ENCODE data around the gene SUV39H1.
A peak's percentile ranks its signal among the peaks of the same experiment; 100 is the strongest.
"Not testable (repeated sequence)": the region's sequence is repeated elsewhere in the genome, so short reads cannot be mapped to it uniquely, and the experiment has no call there.

The SUV39H1 gene

GRCh38 chrX:48688531-48689150, 7.9 kb upstream of the SUV39H1 start:
- no peak for DNase-seq

- DNase-seq, result no peak
These were observed 7.2 kb upstream of the SUV39H1 start for GRCh38 chrX:48689208-48689920.

GRCh38 chrX:48691746-48692145, 4.8 kb upstream of the SUV39H1 start:
- DNase-seq, result not testable (repeated sequence)

GRCh38 chrX:48694776-48695533, 1.6 kb upstream of the SUV39H1 start:
- DNase-seq, result peak; percentile 5

GRCh38 chrX:48695534-48695896, 1.0 kb upstream of the SUV39H1 start:
- no peak for DNase-seq

GRCh38 chrX:48695925-48696300, 621 bp upstream of the SUV39H1 start:
- no peak for DNase-seq

- DNase-seq, result peak; percentile 46
These were observed 584 bp downstream of the SUV39H1 start for GRCh38 chrX:48696909-48697727.

- no peak for DNase-seq
These were observed 1.8 kb downstream of the SUV39H1 start for GRCh38 chrX:48698306-48698705.

GRCh38 chrX:48700246-48700645, 3.7 kb downstream of the SUV39H1 start:
- no peak for DNase-seq

GRCh38 chrX:48700951-48701653, 4.6 kb downstream of the SUV39H1 start:
- no peak for DNase-seq

GRCh38 chrX:48702032-48702431, 5.5 kb downstream of the SUV39H1 start:
- no peak for DNase-seq

GRCh38 chrX:48702716-48703115, 6.2 kb downstream of the SUV39H1 start:
- DNase-seq, result no peak

- DNase-seq, result no peak
These were observed 6.7 kb downstream of the SUV39H1 start for GRCh38 chrX:48703228-48703627.

- DNase-seq, result no peak
These were observed 7.3 kb downstream of the SUV39H1 start for GRCh38 chrX:48703642-48704481.

GRCh38 chrX:48705871-48706270, 9.3 kb downstream of the SUV39H1 start:
- no peak for DNase-seq

GRCh38 chrX:48709522-48710112, 13.1 kb downstream of the SUV39H1 start:
- no peak for DNase-seq

- no peak for DNase-seq
These were observed 14.8 kb downstream of the SUV39H1 start for GRCh38 chrX:48711162-48711928.

- DNase-seq, result no peak
These were observed 15.5 kb downstream of the SUV39H1 start for GRCh38 chrX:48711929-48712505.

- DNase-seq, result no peak
These were observed 17.3 kb downstream of the SUV39H1 start for GRCh38 chrX:48713847-48714246.

GRCh38 chrX:48714573-48714972, 18.0 kb downstream of the SUV39H1 start:
- no peak for DNase-seq

All from COR-L47 (cell line).